NT2/D1 (cell line): ENCODE results near the gene CCDC15.

Experiments used
- SUZ12 ChIP-seq: IDR thresholded peaks from 2 replicates; pipeline ENCODE4 v1.6.1; 2011; ENCODE audit not compliant: insufficient read length, insufficient read depth; ENCODE audit errors: extremely low read depth
- YY1 ChIP-seq: IDR thresholded peaks from 2 replicates; pipeline ENCODE4 v1.6.1; 2011; ENCODE audit not compliant: insufficient read length, insufficient read depth
- ZNF274 ChIP-seq: IDR thresholded peaks from 2 replicates; pipeline ENCODE4 v1.6.1; 2011; ENCODE audit warnings: mild to moderate bottlenecking, low read depth, low read length

- TF ChIP-seq SUZ12 (no peak), YY1 (no peak), ZNF274 (no peak)
Measured at GRCh38 chr11:124923296-124923695, 30.7 kb upstream of the CCDC15 start.
